HEK293 (cell line): ENCODE results near the gene MRTFB.
A peak's percentile ranks its signal among the peaks of the same experiment; 100 is the strongest.

Source experiments
- GLIS1 ChIP-seq: fragments of 450-650 bp; formaldehyde crosslinking; IDR thresholded peaks from 2 replicates; pipeline ENCODE4 v1.5.1; 2016; ENCODE audit warnings: missing biosample characterization, missing genetic modification characterization
- HIC1 ChIP-seq: fragments of 450-650 bp; formaldehyde crosslinking; IDR thresholded peaks from 2 replicates; pipeline ENCODE4 v1.5.1; 2016; ENCODE audit warnings: missing biosample characterization, missing genetic modification characterization
- MZF1 ChIP-seq: fragments of 450-650 bp; formaldehyde crosslinking; IDR thresholded peaks from 2 replicates; pipeline ENCODE4 v1.5.1; 2017; ENCODE audit warnings: missing biosample characterization, missing genetic modification characterization, borderline replicate concordance
- OSR2 ChIP-seq: fragments of 450-650 bp; formaldehyde crosslinking; IDR thresholded peaks from 2 replicates; pipeline ENCODE4 v1.5.1; 2016; ENCODE audit warnings: missing biosample characterization, missing genetic modification characterization
- PBX3 ChIP-seq: sonication (generic); formaldehyde crosslinking; IDR thresholded peaks from 2 replicates; pipeline ENCODE4 v1.8.1; 2022; ENCODE audit warnings: mild to moderate bottlenecking, moderate library complexity, missing genetic modification reagents
- SALL2 ChIP-seq: fragments of 450-650 bp; formaldehyde crosslinking; IDR thresholded peaks from 2 replicates; pipeline ENCODE4 v1.5.0; 2017; ENCODE audit warnings: missing biosample characterization, mild to moderate bottlenecking, missing genetic modification characterization, borderline replicate concordance
- SETDB1 ChIP-seq: IDR thresholded peaks from one replicate; pipeline ENCODE4 v1.6.1; 2017; ENCODE audit warnings: mild to moderate bottlenecking, low read length, moderate library complexity, mixed read lengths; ENCODE audit not compliant: insufficient read length
- SP7 ChIP-seq: fragments of 450-650 bp; formaldehyde crosslinking; IDR thresholded peaks from 2 replicates; pipeline ENCODE4 v1.5.1; 2016; ENCODE audit warnings: missing biosample characterization, missing genetic modification characterization
- TRIM28 ChIP-seq: IDR thresholded peaks from 2 replicates; pipeline ENCODE4 v1.6.1; 2011; ENCODE audit warnings: low read length, control low read depth, borderline replicate concordance
- ZBTB20 ChIP-seq: fragments of 450-650 bp; formaldehyde crosslinking; IDR thresholded peaks from 2 replicates; pipeline ENCODE4 v1.5.1; 2016; ENCODE audit warnings: missing biosample characterization, missing genetic modification characterization
- ZBTB44 ChIP-seq: fragments of 450-650 bp; IDR thresholded peaks from 2 replicates; pipeline ENCODE4 v1.5.1; 2018; ENCODE audit warnings: missing biosample characterization, mild to moderate bottlenecking, missing genetic modification characterization
- ZBTB8A ChIP-seq: fragments of 450-650 bp; formaldehyde crosslinking; IDR thresholded peaks from 2 replicates; pipeline ENCODE4 v1.5.1; 2016; ENCODE audit warnings: missing biosample characterization, missing genetic modification characterization
- ZIC2 ChIP-seq: fragments of 450-650 bp; formaldehyde crosslinking; IDR thresholded peaks from 2 replicates; pipeline ENCODE4 v1.5.1; 2016; ENCODE audit warnings: missing biosample characterization, missing genetic modification characterization
- ZNF132 ChIP-seq: fragments of 450-650 bp; formaldehyde crosslinking; IDR thresholded peaks from 2 replicates; pipeline ENCODE4 v1.5.1; 2017; ENCODE audit warnings: missing biosample characterization, missing genetic modification characterization, borderline replicate concordance
- ZNF148 ChIP-seq: fragments of 450-650 bp; formaldehyde crosslinking; IDR thresholded peaks from 2 replicates; pipeline ENCODE4 v1.5.0; 2017; ENCODE audit warnings: missing biosample characterization, missing genetic modification characterization, borderline replicate concordance
- ZNF18 ChIP-seq: fragments of 450-650 bp; formaldehyde crosslinking; IDR thresholded peaks from 2 replicates; pipeline ENCODE4 v1.5.1; 2016; ENCODE audit warnings: missing biosample characterization, missing genetic modification characterization
- ZNF202 ChIP-seq: fragments of 450-650 bp; formaldehyde crosslinking; IDR thresholded peaks from 2 replicates; pipeline ENCODE4 v1.5.1; 2016; ENCODE audit warnings: missing biosample characterization, missing genetic modification characterization, borderline replicate concordance
- ZNF214 ChIP-seq: fragments of 450-650 bp; formaldehyde crosslinking; IDR thresholded peaks from 2 replicates; pipeline ENCODE4 v1.5.1; 2017; ENCODE audit warnings: missing biosample characterization, mild to moderate bottlenecking, missing genetic modification characterization, borderline replicate concordance
- ZNF311 ChIP-seq: fragments of 450-650 bp; formaldehyde crosslinking; IDR thresholded peaks from 2 replicates; pipeline ENCODE4 v1.5.1; 2017; ENCODE audit warnings: missing biosample characterization, missing genetic modification characterization, borderline replicate concordance
- ZNF324 ChIP-seq: fragments of 450-650 bp; formaldehyde crosslinking; IDR thresholded peaks from 2 replicates; pipeline ENCODE4 v1.5.1; 2016; ENCODE audit warnings: missing biosample characterization, missing genetic modification characterization
- ZNF354C ChIP-seq: fragments of 450-650 bp; formaldehyde crosslinking; IDR thresholded peaks from 2 replicates; pipeline ENCODE4 v1.5.1; 2016; ENCODE audit warnings: missing biosample characterization, missing genetic modification characterization, low read depth, borderline replicate concordance
- ZNF426 ChIP-seq: fragments of 450-650 bp; formaldehyde crosslinking; IDR thresholded peaks from 2 replicates; pipeline ENCODE4 v1.5.1; 2017; ENCODE audit warnings: missing biosample characterization, missing genetic modification characterization, mild to moderate bottlenecking, inconsistent platforms, moderate library complexity
- ZNF560 ChIP-seq: fragments of 450-650 bp; formaldehyde crosslinking; IDR thresholded peaks from 2 replicates; pipeline ENCODE4 v1.5.1; 2017; ENCODE audit warnings: missing biosample characterization, missing genetic modification characterization, borderline replicate concordance
- ZNF571 ChIP-seq: fragments of 450-650 bp; formaldehyde crosslinking; IDR thresholded peaks from 2 replicates; pipeline ENCODE4 v1.5.0; 2017; ENCODE audit warnings: missing biosample characterization, missing genetic modification characterization
- ZNF596 ChIP-seq: fragments of 450-650 bp; IDR thresholded peaks from 2 replicates; pipeline ENCODE4 v1.5.0; 2018; ENCODE audit warnings: missing biosample characterization, mild to moderate bottlenecking, missing genetic modification characterization, moderate library complexity
- ZNF692 ChIP-seq: fragments of 450-650 bp; formaldehyde crosslinking; IDR thresholded peaks from 2 replicates; pipeline ENCODE4 v1.5.1; 2016; ENCODE audit warnings: missing biosample characterization, missing genetic modification characterization
- ZNF704 ChIP-seq: fragments of 450-650 bp; formaldehyde crosslinking; IDR thresholded peaks from 2 replicates; pipeline ENCODE4 v1.5.1; 2016; ENCODE audit warnings: missing biosample characterization, missing genetic modification characterization
- ZNF76 ChIP-seq: fragments of 450-650 bp; formaldehyde crosslinking; IDR thresholded peaks from 2 replicates; pipeline ENCODE4; 2016; ENCODE audit warnings: low read depth, missing biosample characterization, missing genetic modification characterization, borderline replicate concordance

The MRTFB gene

GRCh38 chr16:14095883-14096551 is 24.9 kb downstream of the MRTFB start (continued):
- TF ChIP-seq ZNF704 (tag by site-specific recombination) = 0 out of 2 replicates have a peak, but pooled peaks have one; percentile 47
- TF ChIP-seq ZNF18 (tag by site-specific recombination) = no peak
- TF ChIP-seq ZNF596 (tag by site-specific recombination) = no peak
- no peak for TF ChIP-seq ZNF132
- 0 out of 2 replicates have a peak, but pooled peaks have one; percentile 42 for TF ChIP-seq ZNF354C (tag by site-specific recombination)
- TF ChIP-seq ZBTB8A = peak; percentile 70
- peak; percentile 79 for TF ChIP-seq ZNF560 (tag by site-specific recombination)
- TF ChIP-seq ZNF148 (tag by site-specific recombination) = no peak
- TF ChIP-seq ZIC2 (tag by site-specific recombination) = no peak
- peak; percentile 42; the same call in 1 of the 2 replicates for TF ChIP-seq HIC1 (tag by site-specific recombination)
- no peak for TF ChIP-seq ZNF692 (tag by site-specific recombination)
- TF ChIP-seq ZBTB20 = no peak
- TF ChIP-seq ZNF311 (tag by site-specific recombination) = no peak
- TF ChIP-seq ZNF324 = no peak
- no peak for TF ChIP-seq SP7
- TF ChIP-seq TRIM28 = no peak
- TF ChIP-seq PBX3 (CRISPR knock-in tag) = no peak
- TF ChIP-seq MZF1 (tag by site-specific recombination) = no peak; the same call in 1 of the 2 replicates
- TF ChIP-seq ZNF426 (tag by site-specific recombination) = peak; percentile 90
- peak; percentile 64; the same call in 1 of the 2 replicates for TF ChIP-seq ZNF202 (tag by site-specific recombination)
- TF ChIP-seq ZNF214 (tag by site-specific recombination) = no peak
- TF ChIP-seq ZNF76 (tag by site-specific recombination) = no peak
- no peak for TF ChIP-seq ZNF571 (tag by site-specific recombination)
- no peak for TF ChIP-seq SALL2 (tag by site-specific recombination)
- no peak for TF ChIP-seq OSR2 (tag by site-specific recombination)
- no peak for TF ChIP-seq SETDB1
- TF ChIP-seq GLIS1 (tag by site-specific recombination) = no peak
- TF ChIP-seq ZBTB44 (tag by site-specific recombination) = no peak
